WERI-Rb-1 (cell line): Measurements from ENCODE around the gene NPRL2.

ENCODE experiments used
- DNase-seq: peaks from one replicate; pipeline ENCODE4 v3.0.0-alpha.2; 2020
- H3K27ac ChIP-seq: fragments of 250-450 bp; sonication (Bioruptor Pico); 2 replicates; pipeline ENCODE4 v1.5.1; 2020; ENCODE audit warnings: mild to moderate bottlenecking, moderate library complexity
- H3K27me3 ChIP-seq: fragments of 250-450 bp; sonication (Bioruptor Pico); 2 replicates; pipeline ENCODE4 v1.5.1; 2021; ENCODE audit warnings: mild to moderate bottlenecking, low read depth, moderate library complexity; ENCODE audit not compliant: insufficient read depth, severe bottlenecking
- H3K36me3 ChIP-seq: fragments of 250-450 bp; sonication (Bioruptor Pico); 2 replicates; pipeline ENCODE4 v1.5.1; 2020; ENCODE audit warnings: mild to moderate bottlenecking, moderate library complexity
- H3K4me3 ChIP-seq: 2 replicates; pipeline ENCODE4 v1.5.1; 2011; ENCODE audit warnings: low read depth, mild to moderate bottlenecking, control low read depth, low read length
- H3K9me3 ChIP-seq: fragments of 250-450 bp; sonication (Bioruptor Pico); 2 replicates; pipeline ENCODE4 v1.5.1; 2021; ENCODE audit warnings: mild to moderate bottlenecking, moderate library complexity; ENCODE audit not compliant: severe bottlenecking
- TF ChIP-seq, protein P1 (sequence below): IDR thresholded peaks from 2 replicates; pipeline ENCODE4 v1.5.1; 2011; ENCODE audit warnings: low read depth, mild to moderate bottlenecking, control low read depth, inconsistent platforms, low read length

The NPRL2 gene

GRCh38 chr3:50298836-50299637, 51.5 kb downstream of the NPRL2 start, which contains the start of the genes HYAL3 and NAA80:
Gene HYAL3, minus strand, starts transcription at chr3:50299405. Its CDS starts 3,803 bp downstream, at chr3:50295602.
Gene NAA80, minus strand, starts transcription at chr3:50299405. Its CDS starts 1,942 bp downstream, at chr3:50297463.
- Histone ChIP-seq H3K9me3 (no peaks in the 10 kb centered on the region), H3K27ac (peak within 1 kb of the TSS; percentile 73), H3K27me3 (no peaks in the 10 kb centered on the region), H3K4me3 (peak within 1 kb of the TSS; percentile 86), H3K36me3 (no peaks in the 10 kb centered on the region)
- TF ChIP-seq, protein P1, sequence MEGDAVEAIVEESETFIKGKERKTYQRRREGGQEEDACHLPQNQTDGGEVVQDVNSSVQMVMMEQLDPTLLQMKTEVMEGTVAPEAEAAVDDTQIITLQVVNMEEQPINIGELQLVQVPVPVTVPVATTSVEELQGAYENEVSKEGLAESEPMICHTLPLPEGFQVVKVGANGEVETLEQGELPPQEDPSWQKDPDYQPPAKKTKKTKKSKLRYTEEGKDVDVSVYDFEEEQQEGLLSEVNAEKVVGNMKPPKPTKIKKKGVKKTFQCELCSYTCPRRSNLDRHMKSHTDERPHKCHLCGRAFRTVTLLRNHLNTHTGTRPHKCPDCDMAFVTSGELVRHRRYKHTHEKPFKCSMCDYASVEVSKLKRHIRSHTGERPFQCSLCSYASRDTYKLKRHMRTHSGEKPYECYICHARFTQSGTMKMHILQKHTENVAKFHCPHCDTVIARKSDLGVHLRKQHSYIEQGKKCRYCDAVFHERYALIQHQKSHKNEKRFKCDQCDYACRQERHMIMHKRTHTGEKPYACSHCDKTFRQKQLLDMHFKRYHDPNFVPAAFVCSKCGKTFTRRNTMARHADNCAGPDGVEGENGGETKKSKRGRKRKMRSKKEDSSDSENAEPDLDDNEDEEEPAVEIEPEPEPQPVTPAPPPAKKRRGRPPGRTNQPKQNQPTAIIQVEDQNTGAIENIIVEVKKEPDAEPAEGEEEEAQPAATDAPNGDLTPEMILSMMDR = peak; percentile 37
- peak; percentile 99 for DNase-seq

DNA sequence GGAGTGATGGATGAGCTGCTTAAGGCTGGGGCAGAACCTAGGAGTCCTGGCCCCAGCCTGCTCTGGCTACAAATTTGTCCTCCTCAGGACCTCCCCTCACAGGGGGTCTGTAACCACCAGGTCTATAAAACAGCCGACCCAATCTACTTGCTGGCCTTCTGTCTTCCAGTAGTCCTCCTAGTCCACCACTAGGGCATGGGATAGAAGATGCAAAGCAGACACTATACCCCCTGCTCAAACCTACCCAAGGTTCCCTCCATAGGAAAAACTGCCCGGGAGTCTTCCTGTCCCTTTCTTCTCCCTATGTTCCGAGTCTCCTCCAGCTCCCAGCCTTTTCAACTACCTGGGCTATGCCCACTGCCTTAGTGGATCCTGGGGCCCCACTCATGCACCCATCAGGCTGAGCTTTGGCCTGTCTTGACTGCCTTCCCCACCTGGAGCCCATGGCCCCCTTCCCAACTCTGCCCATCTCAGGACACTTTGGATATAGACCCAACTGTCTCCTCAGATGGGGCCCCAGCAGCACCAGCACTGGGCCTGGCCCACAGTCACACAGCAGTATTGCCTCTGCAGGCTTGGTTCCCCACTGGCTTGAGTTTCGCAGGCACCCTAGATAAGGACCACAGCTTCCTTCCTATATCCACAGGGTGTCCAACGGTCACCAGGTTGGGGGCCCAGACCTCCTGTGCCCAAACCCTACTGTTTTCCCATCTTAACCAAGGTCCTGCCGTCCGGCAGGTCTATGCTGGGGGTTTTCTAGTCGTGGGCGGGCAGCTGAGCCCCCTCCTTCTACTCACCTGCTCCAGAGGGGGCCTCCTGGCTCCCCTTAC, 52.5 kb downstream of the NPRL2 start:
- H3K27me3 ChIP-seq = no peaks in the 10 kb centered on the region
- peak overlapping the region; percentile 86 for H3K4me3 ChIP-seq
- no peaks in the 10 kb centered on the region for H3K36me3 ChIP-seq
- TF ChIP-seq, protein P1 = no peak
- no peaks in the 10 kb centered on the region for H3K9me3 ChIP-seq
- DNase-seq = no peak
- H3K27ac ChIP-seq = peak overlapping the region; percentile 64

DNA sequence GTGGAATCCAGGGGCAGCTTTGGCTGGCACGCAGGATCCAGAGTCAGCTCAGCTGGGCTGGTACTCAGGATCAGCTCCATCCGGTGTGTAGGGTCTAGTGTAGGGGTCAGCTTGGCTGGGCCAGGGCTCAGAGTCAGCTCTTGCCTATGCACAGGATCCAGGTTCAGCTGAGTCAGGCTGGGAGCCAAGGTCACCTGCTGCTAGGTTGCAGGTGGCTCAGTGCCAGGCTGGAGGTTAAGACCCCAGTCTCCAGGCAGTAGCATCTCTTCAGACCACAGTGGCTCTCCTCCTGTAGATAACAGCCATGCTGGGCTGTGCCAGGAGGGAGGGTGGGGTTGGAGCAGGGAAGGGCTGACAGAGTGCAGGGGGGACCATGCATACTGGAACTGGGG, 53.2 kb downstream of the NPRL2 start:
- H3K4me3 ChIP-seq = no peak overlapping the region
- TF ChIP-seq, protein P1 = no peak

More for the DNA sequence above, 53.2 kb downstream of the NPRL2 start:
- Histone ChIP-seq H3K36me3 (no peaks in the 10 kb centered on the region), H3K9me3 (no peaks in the 10 kb centered on the region), H3K27ac (no peak overlapping the region), H3K27me3 (no peaks in the 10 kb centered on the region)
- no peak for DNase-seq
